Suprapubic skin (tissue), 3 donors: ENCODE results near the gene PROC.

Source experiments
- CTCF ChIP-seq, 2 donors: fragments of 200-600 bp in 1 of 2; fragments of 450-650 bp in 1 of 2; sonication (generic) in 1 of 2; IDR thresholded peaks; one replicate each; pipeline ENCODE4 v1.5.1; 2016 to 2019; ENCODE audit warnings: antibody characterized with exemption in 2 of 2, mild to moderate bottlenecking in 1 of 2, moderate library complexity in 1 of 2
- POLR2A ChIP-seq, 2 donors: fragments of 450-650 bp; IDR thresholded peaks; one replicate each; pipeline ENCODE4 v1.6.1; 2017; ENCODE audit warnings: antibody characterized with exemption in 2 of 2, mild to moderate bottlenecking in 2 of 2, moderate library complexity in 2 of 2

- no peak for TF ChIP-seq CTCF (IDR thresholded peaks at IDR 0.05)
- TF ChIP-seq POLR2A (IDR thresholded peaks at IDR 0.05) = no peak
These were observed 31.2 kb upstream of the PROC start for GRCh38 chr2:127386764-127387654.
